ENCODE results near the gene EFNB3. TPM values are rescaled to one million over a fixed set of nuclear protein-coding genes. Genes with fewer than 3 reads are reported as not detected.

EFNB3 gene
- total and polyA plus RNA-seq, 2 of the 13 experiments (the other 11 are each of a cell fraction or from before 2014, with no cell fraction given): 0.07 to 0.25 TPM

DNA sequence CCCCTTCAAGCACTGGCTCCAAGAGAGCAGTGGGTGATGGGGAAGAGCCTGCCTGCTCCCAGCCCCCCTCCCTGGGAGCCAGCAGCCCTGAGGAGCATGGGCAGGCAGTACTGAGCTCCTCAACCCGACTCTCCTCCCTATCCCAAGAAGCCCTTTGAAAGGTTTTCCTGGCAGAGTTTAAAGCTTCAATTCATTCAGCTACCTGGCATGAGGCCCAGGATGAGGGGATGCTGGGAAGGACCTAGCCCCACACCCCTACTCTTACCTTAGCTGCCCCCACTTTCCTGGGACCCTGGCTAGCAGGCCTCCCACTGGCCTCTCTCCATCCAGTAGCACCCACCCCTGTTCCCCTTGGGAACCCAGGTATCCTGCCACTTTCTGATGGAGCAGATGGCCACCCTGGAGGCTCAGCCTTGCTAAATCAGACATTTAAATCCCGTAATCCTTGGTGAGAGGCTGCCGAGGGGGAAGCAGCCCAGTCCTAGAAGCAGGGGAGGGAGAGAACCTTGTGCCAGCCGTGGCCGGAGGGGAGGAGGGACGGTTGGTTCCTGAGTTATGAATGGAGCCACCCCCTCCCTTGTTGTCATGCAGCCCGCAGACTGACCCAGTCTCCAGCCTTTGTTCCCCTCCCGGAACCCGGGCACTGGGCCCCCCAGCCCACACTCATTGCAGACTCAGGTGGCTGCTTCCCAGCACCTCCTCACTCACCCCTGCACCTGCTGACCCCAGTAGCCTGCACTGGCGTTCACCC, 37.2 kb upstream of the EFNB3 start:
- Histone ChIP-seq H3K27me3 (ENCODE audit: control insufficient read depth in 1 of 2, insufficient read depth in 2 of 2, low read length in 2 of 2) (no peaks in the 10 kb centered on the region), H3K9me3 (ENCODE audit: low read length) (no peaks in the 10 kb centered on the region), H3K36me3 (replicated peaks in 1 of 2; ENCODE audit: control insufficient read depth in 1 of 2, insufficient read depth in 2 of 2, low read length in 2 of 2) (peaks cover 10 to 14% of the 10 kb centered on the region in 2 experiments; a peak in 4 of 5 replicates), H3K4me3 (replicated peaks in 1 of 3; ENCODE audit: insufficient read depth in 1 of 3, low read depth in 2 of 3, low read length in 3 of 3) (no peak overlapping the region), H3K9ac (ENCODE audit: insufficient read depth, low read depth, low read length) (no peak overlapping the region), H3K4me1 (ENCODE audit: insufficient read depth, low read length) (no peaks in the 10 kb centered on the region), H4K20me1 (ENCODE audit: insufficient read depth, low read length) (no peaks in the 10 kb centered on the region), H3K79me2 (ENCODE audit: insufficient read depth, low read length) (no peaks in the 10 kb centered on the region), H2AFZ (ENCODE audit: low read length) (no peak overlapping the region), H3K27ac (ENCODE audit: extremely low read length, insufficient read depth, low read length) (no peak overlapping the region), H3K4me2 (ENCODE audit: low read depth, low read length) (no peak overlapping the region)
- no peak for ATAC-seq
- intact Hi-C loops (cut with micrococcal nuclease; ENCODE audit: unreplicated experiment): no loop called here
- WGBS (ENCODE audit: low lambda C conversion rate): 89% methylated on average over 7 of the region's 10 CpGs
- DNase-seq (ENCODE audit: low spot score): no peak
- TF ChIP-seq TGIF2 (CRISPR knock-in tag; IDR thresholded peaks at IDR 0.05) (no peak), JUND (CRISPR knock-in tag; IDR thresholded peaks at IDR 0.05) (no peak), ZNF724P (CRISPR knock-in tag; IDR thresholded peaks at IDR 0.05; ENCODE audit: borderline replicate concordance) (no peak), AGO2 (optimal IDR thresholded peaks at IDR 0.05; ENCODE audit: low read depth, low read length) (peak; percentile 34), EZH2 (conservative IDR thresholded peaks at IDR 0.05; ENCODE audit: low read depth, low read length) (no peak), POLR2G (IDR thresholded peaks at IDR 0.05; ENCODE audit: low read depth, low read length) (0 out of 2 replicates have a peak, but pooled peaks have one; percentile 7), SAFB2 (CRISPR knock-in tag; IDR thresholded peaks at IDR 0.05; ENCODE audit: borderline replicate concordance, low read depth) (no peak)
- TF ChIP-seq, protein P1, sequence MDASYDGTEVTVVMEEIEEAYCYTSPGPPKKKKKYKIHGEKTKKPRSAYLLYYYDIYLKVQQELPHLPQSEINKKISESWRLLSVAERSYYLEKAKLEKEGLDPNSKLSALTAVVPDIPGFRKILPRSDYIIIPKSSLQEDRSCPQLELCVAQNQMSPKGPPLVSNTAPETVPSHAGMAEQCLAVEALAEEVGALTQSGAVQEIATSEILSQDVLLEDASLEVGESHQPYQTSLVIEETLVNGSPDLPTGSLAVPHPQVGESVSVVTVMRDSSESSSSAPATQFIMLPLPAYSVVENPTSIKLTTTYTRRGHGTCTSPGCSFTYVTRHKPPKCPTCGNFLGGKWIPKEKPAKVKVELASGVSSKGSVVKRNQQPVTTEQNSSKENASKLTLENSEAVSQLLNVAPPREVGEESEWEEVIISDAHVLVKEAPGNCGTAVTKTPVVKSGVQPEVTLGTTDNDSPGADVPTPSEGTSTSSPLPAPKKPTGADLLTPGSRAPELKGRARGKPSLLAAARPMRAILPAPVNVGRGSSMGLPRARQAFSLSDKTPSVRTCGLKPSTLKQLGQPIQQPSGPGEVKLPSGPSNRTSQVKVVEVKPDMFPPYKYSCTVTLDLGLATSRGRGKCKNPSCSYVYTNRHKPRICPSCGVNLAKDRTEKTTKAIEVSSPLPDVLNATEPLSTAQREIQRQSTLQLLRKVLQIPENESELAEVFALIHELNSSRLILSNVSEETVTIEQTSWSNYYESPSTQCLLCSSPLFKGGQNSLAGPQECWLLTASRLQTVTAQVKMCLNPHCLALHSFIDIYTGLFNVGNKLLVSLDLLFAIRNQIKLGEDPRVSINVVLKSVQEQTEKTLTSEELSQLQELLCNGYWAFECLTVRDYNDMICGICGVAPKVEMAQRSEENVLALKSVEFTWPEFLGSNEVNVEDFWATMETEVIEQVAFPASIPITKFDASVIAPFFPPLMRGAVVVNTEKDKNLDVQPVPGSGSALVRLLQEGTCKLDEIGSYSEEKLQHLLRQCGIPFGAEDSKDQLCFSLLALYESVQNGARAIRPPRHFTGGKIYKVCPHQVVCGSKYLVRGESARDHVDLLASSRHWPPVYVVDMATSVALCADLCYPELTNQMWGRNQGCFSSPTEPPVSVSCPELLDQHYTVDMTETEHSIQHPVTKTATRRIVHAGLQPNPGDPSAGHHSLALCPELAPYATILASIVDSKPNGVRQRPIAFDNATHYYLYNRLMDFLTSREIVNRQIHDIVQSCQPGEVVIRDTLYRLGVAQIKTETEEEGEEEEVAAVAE (CRISPR knock-in tag; IDR thresholded peaks at IDR 0.05; ENCODE audit: borderline replicate concordance): no peak
- TF ChIP-seq, protein P2, sequence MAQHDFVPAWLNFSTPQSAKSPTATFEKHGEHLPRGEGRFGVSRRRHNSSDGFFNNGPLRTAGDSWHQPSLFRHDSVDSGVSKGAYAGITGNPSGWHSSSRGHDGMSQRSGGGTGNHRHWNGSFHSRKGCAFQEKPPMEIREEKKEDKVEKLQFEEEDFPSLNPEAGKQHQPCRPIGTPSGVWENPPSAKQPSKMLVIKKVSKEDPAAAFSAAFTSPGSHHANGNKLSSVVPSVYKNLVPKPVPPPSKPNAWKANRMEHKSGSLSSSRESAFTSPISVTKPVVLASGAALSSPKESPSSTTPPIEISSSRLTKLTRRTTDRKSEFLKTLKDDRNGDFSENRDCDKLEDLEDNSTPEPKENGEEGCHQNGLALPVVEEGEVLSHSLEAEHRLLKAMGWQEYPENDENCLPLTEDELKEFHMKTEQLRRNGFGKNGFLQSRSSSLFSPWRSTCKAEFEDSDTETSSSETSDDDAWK (CRISPR knock-in tag; IDR thresholded peaks at IDR 0.05): no peak
- ChIA-PET POLR2A (interaction anchor here (1.2 to 2.1 kb wide), 2 partner anchors 19 to 40 kb away, joined by 5 to 7 read pairs; partner anchors contain the start of genes SAT2, TP53 and WRAP53), CTCF (ENCODE audit: low intra/inter-chr PET ratio, low total read pairs) (no interaction called here)
- FAIRE-seq: no peak
- BruUV-seq (replicated peaks): no TSS peak
- in situ Hi-C loops (cut with HindIII; ENCODE audit: extremely low pct_ligation_motif_present, low pct_unique_long_range_greater_than_20kb): no loop called here

All from HepG2 (cell line).